ENCODE data around the gene AKAP1. TPM values are rescaled to one million over a fixed set of nuclear protein-coding genes. Genes with fewer than 3 reads are reported as not detected.

The AKAP1 gene
- total RNA-seq, 2 experiments from 2014 or later, result 41.8 to 49.0 TPM

GRCh38 chr17:57045868-57046704 lies 39.0 kb upstream of the AKAP1 start:
- no peak for DNase-seq (ENCODE audit: low spot score)
- Histone ChIP-seq H3K9me3 (ENCODE audit: low read length) (no peaks in the 10 kb centered on the region), H3K4me1 (ENCODE audit: insufficient read depth, low read length, poor library complexity, severe bottlenecking) (peaks cover 8% of the 10 kb centered on the region), H4K20me1 (ENCODE audit: insufficient read depth, low read length) (no peaks in the 10 kb centered on the region), H3K4me2 (ENCODE audit: low read length) (no peak overlapping the region), H2AFZ (ENCODE audit: low read length) (no peak overlapping the region), H3K9me2 (ENCODE audit: insufficient read depth, low read length) (no peaks in the 10 kb centered on the region), H3K4me3 (ENCODE audit: low read depth, low read length, poor library complexity, severe bottlenecking) (no peak overlapping the region), H3K79me2 (ENCODE audit: insufficient read depth, low read depth, low read length) (no peaks in the 10 kb centered on the region), H3K36me3 (ENCODE audit: insufficient read depth, low read length) (no peaks in the 10 kb centered on the region), H3K27ac (ENCODE audit: low read depth, low read length, poor library complexity, severe bottlenecking) (no peak overlapping the region)
- no peak for TF ChIP-seq EZH2phosphoT487 (IDR thresholded peaks at IDR 0.05; ENCODE audit: borderline replicate concordance, low read depth, low read length)
- TF ChIP-seq, protein P1, sequence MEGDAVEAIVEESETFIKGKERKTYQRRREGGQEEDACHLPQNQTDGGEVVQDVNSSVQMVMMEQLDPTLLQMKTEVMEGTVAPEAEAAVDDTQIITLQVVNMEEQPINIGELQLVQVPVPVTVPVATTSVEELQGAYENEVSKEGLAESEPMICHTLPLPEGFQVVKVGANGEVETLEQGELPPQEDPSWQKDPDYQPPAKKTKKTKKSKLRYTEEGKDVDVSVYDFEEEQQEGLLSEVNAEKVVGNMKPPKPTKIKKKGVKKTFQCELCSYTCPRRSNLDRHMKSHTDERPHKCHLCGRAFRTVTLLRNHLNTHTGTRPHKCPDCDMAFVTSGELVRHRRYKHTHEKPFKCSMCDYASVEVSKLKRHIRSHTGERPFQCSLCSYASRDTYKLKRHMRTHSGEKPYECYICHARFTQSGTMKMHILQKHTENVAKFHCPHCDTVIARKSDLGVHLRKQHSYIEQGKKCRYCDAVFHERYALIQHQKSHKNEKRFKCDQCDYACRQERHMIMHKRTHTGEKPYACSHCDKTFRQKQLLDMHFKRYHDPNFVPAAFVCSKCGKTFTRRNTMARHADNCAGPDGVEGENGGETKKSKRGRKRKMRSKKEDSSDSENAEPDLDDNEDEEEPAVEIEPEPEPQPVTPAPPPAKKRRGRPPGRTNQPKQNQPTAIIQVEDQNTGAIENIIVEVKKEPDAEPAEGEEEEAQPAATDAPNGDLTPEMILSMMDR (conservative IDR thresholded peaks at IDR 0.05; ENCODE audit: low read length), result no peak
- BruUV-seq (replicated peaks), result no TSS peak
- intact Hi-C loops (cut with micrococcal nuclease; ENCODE audit: unreplicated experiment), result no loop called here
- ChIA-PET CTCF (ENCODE audit: unreplicated experiment) (no interaction called here), POLR2A (no interaction called here)

GRCh38 chr17:57046749-57047148 lies 38.3 kb upstream of the AKAP1 start:
- POLR2A ChIA-PET, result interaction anchor here (0.6 kb wide), 2 partner anchors 1051 to 1238 kb away, joined by 3 to 5 read pairs; no protein-coding TSS in a partner anchor
- Histone ChIP-seq H3K4me3 (ENCODE audit: low read depth, low read length, poor library complexity, severe bottlenecking) (no peak overlapping the region), H3K9me2 (ENCODE audit: insufficient read depth, low read length) (no peaks in the 10 kb centered on the region), H3K79me2 (ENCODE audit: insufficient read depth, low read depth, low read length) (no peaks in the 10 kb centered on the region), H3K9me3 (ENCODE audit: low read length) (no peaks in the 10 kb centered on the region), H3K27ac (ENCODE audit: low read depth, low read length, poor library complexity, severe bottlenecking) (no peak overlapping the region), H3K4me2 (ENCODE audit: low read length) (no peak overlapping the region), H3K36me3 (ENCODE audit: insufficient read depth, low read length) (no peaks in the 10 kb centered on the region), H2AFZ (ENCODE audit: low read length) (no peak overlapping the region), H4K20me1 (ENCODE audit: insufficient read depth, low read length) (no peaks in the 10 kb centered on the region), H3K4me1 (ENCODE audit: insufficient read depth, low read length, poor library complexity, severe bottlenecking) (peaks cover 8% of the 10 kb centered on the region)
- CTCF ChIA-PET (ENCODE audit: unreplicated experiment), result no interaction called here
- no peak for DNase-seq (ENCODE audit: low spot score)
- BruUV-seq (replicated peaks), result no TSS peak
- intact Hi-C loops (cut with micrococcal nuclease; ENCODE audit: unreplicated experiment), result no loop called here
- TF ChIP-seq, protein P1 (conservative IDR thresholded peaks at IDR 0.05; ENCODE audit: low read length), result no peak

DNA sequence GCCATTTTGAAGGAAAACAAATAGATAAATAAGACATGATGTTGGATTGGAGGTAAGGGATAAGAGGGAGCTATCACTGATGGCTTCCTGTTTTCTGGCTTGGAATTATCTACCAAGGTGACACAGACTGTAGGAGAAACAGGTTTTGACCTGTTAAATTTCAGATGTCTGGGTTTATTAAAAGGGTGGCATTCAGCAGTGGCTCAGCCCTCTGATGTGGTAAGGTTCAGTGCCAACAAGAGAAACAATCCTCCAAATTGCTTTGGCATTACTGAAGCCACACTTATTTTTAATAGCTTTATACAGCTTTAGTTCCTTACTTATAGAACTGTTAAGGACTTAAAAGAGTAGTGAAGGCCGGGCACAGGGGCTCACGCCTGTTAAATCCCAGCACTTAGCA lies 37.0 kb upstream of the AKAP1 start:
- Histone ChIP-seq H3K9me3 (ENCODE audit: low read length) (no peaks in the 10 kb centered on the region), H2AFZ (ENCODE audit: low read length) (no peak overlapping the region), H3K27ac (ENCODE audit: low read depth, low read length, poor library complexity, severe bottlenecking) (no peak overlapping the region), H3K4me3 (ENCODE audit: low read depth, low read length, poor library complexity, severe bottlenecking) (no peak overlapping the region), H3K9me2 (ENCODE audit: insufficient read depth, low read length) (no peaks in the 10 kb centered on the region), H3K4me2 (ENCODE audit: low read length) (no peak overlapping the region), H3K4me1 (ENCODE audit: insufficient read depth, low read length, poor library complexity, severe bottlenecking) (peaks cover 8% of the 10 kb centered on the region), H3K36me3 (ENCODE audit: insufficient read depth, low read length) (no peaks in the 10 kb centered on the region), H3K79me2 (ENCODE audit: insufficient read depth, low read depth, low read length) (no peaks in the 10 kb centered on the region), H4K20me1 (ENCODE audit: insufficient read depth, low read length) (no peaks in the 10 kb centered on the region)
- POLR2A ChIA-PET, result interaction anchor here (0.6 kb wide), 1 partner anchor 27 kb away, joined by 3 read pairs; no protein-coding TSS in a partner anchor
- DNase-seq (ENCODE audit: low spot score), result no peak
- BruUV-seq (replicated peaks), result no TSS peak
- TF ChIP-seq EZH2phosphoT487 (IDR thresholded peaks at IDR 0.05; ENCODE audit: borderline replicate concordance, low read depth, low read length), result no peak
- TF ChIP-seq, protein P1 (conservative IDR thresholded peaks at IDR 0.05; ENCODE audit: low read length), result no peak
- intact Hi-C loops (cut with micrococcal nuclease; ENCODE audit: unreplicated experiment), result no loop called here
- CTCF ChIA-PET (ENCODE audit: unreplicated experiment), result no interaction called here
